HepG2 (cell line): ENCODE measurements around the gene ATE1. TPM values are rescaled to one million over a fixed set of nuclear protein-coding genes. Genes with fewer than 3 reads are reported as not detected.

Source experiments
- ATAC-seq: fragments of 200-7000 bp; cut with Tn5 transposase; 3 replicates; pipeline ENCODE4 v1.9.1; 2020; ENCODE audit warnings: mild to moderate bottlenecking, moderate library complexity
- BruUV-seq: library from RNA; stranded (reverse); fragments of 400-500 nt; replicated peaks from 2 replicates; lab custom pipeline; 2021; lab: Mats Ljungman, UMichigan
- CTCF ChIA-PET: fragments of 300-600 bp; formaldehyde crosslinking; extraction: SDS; loops from one replicate; lab custom pipeline; 2021; ENCODE audit warnings: low total read pairs, inconsistent platforms, low intra/inter-chr PET ratio; lab: Yijun Ruan, JAX
- POLR2A ChIA-PET: fragments of 350-600 bp; sonication (Branson Sonifier 250); formaldehyde crosslinking; loops from one replicate; lab custom pipeline; 2020; ENCODE audit warnings: antibody characterized with exemption, inconsistent platforms; lab: Yijun Ruan, JAX
- DNase-seq: peaks from one replicate; pipeline ENCODE4 v3.0.0-alpha.2; 2015; ENCODE audit warnings: low spot score
- FAIRE-seq: peaks from 3 replicates; lab custom pipeline; 2011; peaks lifted over from hg19 to GRCh38; lab: Jason Lieb, UNC
- H2AFZ ChIP-seq: one replicate; pipeline ENCODE4 v1.6.1; 2011; ENCODE audit warnings: low read length, inconsistent platforms
- H3K27ac ChIP-seq: fragments of 300-600 bp; 3 replicates; pipeline ENCODE4 v1.8.0; 2011; ENCODE audit warnings: mixed run types, mild to moderate bottlenecking, mixed read lengths, low read length, inconsistent platforms; ENCODE audit not compliant: insufficient read depth; ENCODE audit errors: extremely low read length
- H3K27me3 ChIP-seq, 2 experiments: fragments of 200-600 bp in 1 of 2; 2 replicates in 1 of 2; 3 replicates in 1 of 2; pipeline versions ENCODE4 v1.6.0 to v1.8.0; 2011; ENCODE audit warnings: low read length in 2 of 2, mild to moderate bottlenecking in 2 of 2, moderate library complexity in 2 of 2, inconsistent platforms in 1 of 2; ENCODE audit not compliant: insufficient read depth in 2 of 2, control insufficient read depth in 1 of 2
- H3K36me3 ChIP-seq, 2 experiments: fragments of 200-600 bp in 1 of 2; replicated peaks in 1 of 2; 2 replicates in 1 of 2; 3 replicates in 1 of 2; pipeline versions ENCODE4 v1.5.1 to v1.8.0; 2011; ENCODE audit warnings: low read length in 2 of 2, inconsistent platforms in 1 of 2; ENCODE audit not compliant: insufficient read depth in 2 of 2, control insufficient read depth in 1 of 2
- H3K4me1 ChIP-seq: 2 replicates; pipeline ENCODE4 v1.5.1; 2012; ENCODE audit warnings: low read length, inconsistent platforms; ENCODE audit not compliant: insufficient read depth
- H3K4me2 ChIP-seq: 2 replicates; pipeline ENCODE4 v1.6.0; 2011; ENCODE audit warnings: low read depth, low read length, inconsistent platforms
- H3K4me3 ChIP-seq, 3 experiments: fragments of 200-600 bp in 1 of 3; sonication (generic), shearing (Covaris generic) in 1 of 3; replicated peaks in 1 of 3; 2 replicates each; pipeline ENCODE4 v1.5.1; 2011 to 2016; ENCODE audit warnings: low read length in 3 of 3, inconsistent platforms in 2 of 3, low read depth in 2 of 3, mild to moderate bottlenecking in 2 of 3, control low read depth in 1 of 3, mixed read lengths in 1 of 3; ENCODE audit not compliant: insufficient read depth in 1 of 3
- H3K79me2 ChIP-seq: one replicate; pipeline ENCODE4 v1.6.1; 2011; ENCODE audit warnings: low read length, inconsistent platforms; ENCODE audit not compliant: insufficient read depth
- H3K9ac ChIP-seq: 2 replicates; pipeline ENCODE4 v1.6.0; 2011; ENCODE audit warnings: mild to moderate bottlenecking, low read depth, low read length, inconsistent platforms; ENCODE audit not compliant: insufficient read depth
- H3K9me3 ChIP-seq: 2 replicates; pipeline ENCODE4 v1.5.1; 2012; ENCODE audit warnings: mild to moderate bottlenecking, low read length
- H4K20me1 ChIP-seq: 2 replicates; pipeline ENCODE4 v1.6.0; 2011; ENCODE audit warnings: inconsistent platforms, mild to moderate bottlenecking, low read length, moderate library complexity; ENCODE audit not compliant: insufficient read depth
- HNF4A ChIP-seq: sonication (generic); formaldehyde crosslinking; IDR thresholded peaks from 2 replicates; pipeline ENCODE4 v1.4.0; 2020; ENCODE audit warnings: missing genetic modification reagents
- NAIF1 ChIP-seq: sonication (generic); formaldehyde crosslinking; IDR thresholded peaks from 2 replicates; pipeline ENCODE4 v1.5.0; 2020; ENCODE audit warnings: mild to moderate bottlenecking, missing genetic modification reagents, borderline replicate concordance
- NR2F6 ChIP-seq, 2 experiments: IDR thresholded peaks; 2 replicates each; pipeline ENCODE4 v1.6.1; 2016; ENCODE audit warnings: antibody characterized with exemption in 1 of 2, mild to moderate bottlenecking in 1 of 2
- RBM22 ChIP-seq: fragments of 200-400 bp; formaldehyde crosslinking; optimal IDR thresholded peaks from 2 replicates; pipeline ENCODE3; 2017; ENCODE audit warnings: mild to moderate bottlenecking, low read length, moderate library complexity
- SOX5 ChIP-seq: IDR thresholded peaks from 2 replicates; pipeline ENCODE4 v1.6.1; 2016; ENCODE audit warnings: borderline replicate concordance
- ZNF746 ChIP-seq: sonication (generic); formaldehyde crosslinking; IDR thresholded peaks from 2 replicates; pipeline ENCODE4 v1.8.0; 2022; ENCODE audit warnings: mild to moderate bottlenecking, missing genetic modification reagents
- ZNF776 ChIP-seq: sonication (generic); formaldehyde crosslinking; IDR thresholded peaks from 2 replicates; pipeline ENCODE4 v1.4.0; 2020; ENCODE audit warnings: mild to moderate bottlenecking, missing genetic modification reagents
- in situ Hi-C: cut with HindIII; loops from 2 replicates; pipeline ENCODE4 v1.10.0; 2017; ENCODE audit warnings: low pct_unique_long_range_greater_than_20kb; ENCODE audit not compliant: extremely low pct_ligation_motif_present
- intact Hi-C: fragments of 100-400 bp; cut with micrococcal nuclease; formaldehyde crosslinking; loops from one replicate; pipeline ENCODE4 v1.10.0; 2022; ENCODE audit not compliant: unreplicated experiment
- polyA plus RNA-seq, 8 experiments: library from polyadenylated mRNA; depleted of rRNA in 3 of 8; stranded (reverse) in 7 of 8; unstranded in 1 of 8; fragments of >200 nt; fragmentation: Illumina TruSeq in 4 of 8; extraction: Trizol in 4 of 8; gene quantifications; 2 replicates each; pipeline versions ENCODE4 v1.2.1 to v1.2.3, GENCODE V29; 2011 to 2016; ENCODE audit warnings: low read depth in 4 of 8, missing spikeins in 1 of 8, mixed read lengths in 1 of 8; ENCODE audit not compliant: insufficient read depth in 1 of 8
- total RNA-seq, 5 experiments: library from RNA; depleted of rRNA; stranded (reverse); fragments of >200 nt; fragmentation: Illumina TruSeq; extraction: Trizol; gene quantifications; 2 replicates each; pipeline ENCODE4 v1.2.3, GENCODE V29; 2016; ENCODE audit warnings: low read depth in 1 of 5
- TF ChIP-seq, protein P1 (sequence below): sonication (generic); formaldehyde crosslinking; IDR thresholded peaks from 2 replicates; pipeline ENCODE4 v1.4.0; 2020; ENCODE audit warnings: missing genetic modification reagents
- TF ChIP-seq, protein P2 (sequence below): sonication (generic); formaldehyde crosslinking; IDR thresholded peaks from 2 replicates; pipeline ENCODE4 v1.9.0; 2021; ENCODE audit warnings: missing genetic modification reagents, mild to moderate bottlenecking, borderline replicate concordance
- TF ChIP-seq, protein P3 (sequence below): sonication (generic); formaldehyde crosslinking; conservative IDR thresholded peaks from 2 replicates; pipeline ENCODE4 v1.4.0; 2020; ENCODE audit warnings: mild to moderate bottlenecking, missing genetic modification reagents, moderate library complexity
- TF ChIP-seq, protein P4 (sequence below): sonication (generic); formaldehyde crosslinking; IDR thresholded peaks from 2 replicates; pipeline ENCODE4 v1.4.0; 2020; ENCODE audit warnings: missing genetic modification reagents, borderline replicate concordance

ATE1 gene
- total and polyA plus RNA-seq, 2 of the 13 experiments (the other 11 are each of a cell fraction or from before 2014, with no cell fraction given) = 17.5 to 42.2 TPM

DNA sequence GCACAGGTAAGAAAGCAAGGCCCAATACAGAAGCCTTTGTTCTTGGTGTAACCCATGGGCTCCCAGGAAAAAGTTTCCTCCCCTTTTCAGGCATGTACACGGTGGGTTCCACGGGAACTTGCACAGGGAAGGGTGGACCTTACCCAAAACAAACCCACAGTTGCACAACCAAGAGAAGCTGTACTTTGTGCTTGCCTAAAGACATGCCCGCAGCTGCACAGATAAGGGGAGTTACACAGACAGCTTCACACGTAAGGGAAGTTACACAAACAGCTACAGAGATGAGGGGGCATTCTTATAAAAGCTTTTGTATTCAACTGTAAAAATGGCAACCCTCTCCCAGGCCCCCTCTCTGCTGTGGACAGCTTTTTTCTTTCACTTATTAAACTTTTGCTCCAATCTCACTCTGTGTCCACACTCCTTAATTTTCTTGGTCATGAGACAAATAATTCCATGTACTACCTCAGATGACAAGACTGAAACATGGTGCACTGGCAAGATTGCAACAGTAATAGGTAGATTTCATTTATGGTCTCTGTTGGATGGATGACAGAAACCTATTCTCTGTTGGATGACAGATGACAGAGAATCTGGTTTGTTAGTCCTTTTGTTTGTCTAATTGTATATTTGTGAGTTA lies 72.9 kb downstream of the ATE1 start (continued):
- peak; percentile 88 for TF ChIP-seq ZNF746 (CRISPR knock-in tag)
- no peak for TF ChIP-seq NAIF1 (CRISPR knock-in tag)
- TF ChIP-seq, protein P1, sequence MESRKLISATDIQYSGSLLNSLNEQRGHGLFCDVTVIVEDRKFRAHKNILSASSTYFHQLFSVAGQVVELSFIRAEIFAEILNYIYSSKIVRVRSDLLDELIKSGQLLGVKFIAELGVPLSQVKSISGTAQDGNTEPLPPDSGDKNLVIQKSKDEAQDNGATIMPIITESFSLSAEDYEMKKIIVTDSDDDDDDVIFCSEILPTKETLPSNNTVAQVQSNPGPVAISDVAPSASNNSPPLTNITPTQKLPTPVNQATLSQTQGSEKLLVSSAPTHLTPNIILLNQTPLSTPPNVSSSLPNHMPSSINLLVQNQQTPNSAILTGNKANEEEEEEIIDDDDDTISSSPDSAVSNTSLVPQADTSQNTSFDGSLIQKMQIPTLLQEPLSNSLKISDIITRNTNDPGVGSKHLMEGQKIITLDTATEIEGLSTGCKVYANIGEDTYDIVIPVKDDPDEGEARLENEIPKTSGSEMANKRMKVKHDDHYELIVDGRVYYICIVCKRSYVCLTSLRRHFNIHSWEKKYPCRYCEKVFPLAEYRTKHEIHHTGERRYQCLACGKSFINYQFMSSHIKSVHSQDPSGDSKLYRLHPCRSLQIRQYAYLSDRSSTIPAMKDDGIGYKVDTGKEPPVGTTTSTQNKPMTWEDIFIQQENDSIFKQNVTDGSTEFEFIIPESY (CRISPR knock-in tag) = peak; percentile 39; the same call in 1 of the 2 replicates
- TF ChIP-seq, protein P2, sequence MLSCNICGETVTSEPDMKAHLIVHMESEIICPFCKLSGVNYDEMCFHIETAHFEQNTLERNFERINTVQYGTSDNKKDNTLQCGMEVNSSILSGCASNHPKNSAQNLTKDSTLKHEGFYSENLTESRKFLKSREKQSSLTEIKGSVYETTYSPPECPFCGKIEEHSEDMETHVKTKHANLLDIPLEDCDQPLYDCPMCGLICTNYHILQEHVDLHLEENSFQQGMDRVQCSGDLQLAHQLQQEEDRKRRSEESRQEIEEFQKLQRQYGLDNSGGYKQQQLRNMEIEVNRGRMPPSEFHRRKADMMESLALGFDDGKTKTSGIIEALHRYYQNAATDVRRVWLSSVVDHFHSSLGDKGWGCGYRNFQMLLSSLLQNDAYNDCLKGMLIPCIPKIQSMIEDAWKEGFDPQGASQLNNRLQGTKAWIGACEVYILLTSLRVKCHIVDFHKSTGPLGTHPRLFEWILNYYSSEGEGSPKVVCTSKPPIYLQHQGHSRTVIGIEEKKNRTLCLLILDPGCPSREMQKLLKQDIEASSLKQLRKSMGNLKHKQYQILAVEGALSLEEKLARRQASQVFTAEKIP = no peak
- no peak for TF ChIP-seq ZNF776 (CRISPR knock-in tag)

DNA sequence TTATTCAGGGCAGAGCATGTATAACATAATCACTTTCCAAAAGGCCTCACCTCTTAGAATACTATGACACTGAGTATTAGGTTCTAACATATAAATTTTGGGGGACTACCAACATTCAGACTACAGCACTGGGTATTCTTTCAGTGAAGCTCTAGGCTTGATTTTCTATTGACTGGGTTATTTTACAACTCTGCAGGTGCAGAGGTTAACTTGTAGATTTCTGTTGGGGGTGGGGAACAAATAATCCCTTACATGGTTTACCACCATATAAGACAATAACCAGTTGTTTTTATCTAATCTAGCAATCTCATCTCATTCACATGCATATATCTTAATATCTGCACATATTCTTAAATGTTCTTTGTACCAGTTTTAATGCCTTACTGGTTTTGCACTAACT lies 73.9 kb downstream of the ATE1 start:
- Histone ChIP-seq H3K36me3 (peaks cover 2 to 19% of the 10 kb centered on the region in 2 experiments; a peak in 3 of 5 replicates), H3K79me2 (no peaks in the 10 kb centered on the region), H4K20me1 (no peaks in the 10 kb centered on the region), H3K27ac (peak overlapping the region; percentile 77), H2AFZ (no peak overlapping the region), H3K4me2 (peak overlapping the region; percentile 77), H3K9ac (no peak overlapping the region), H3K4me1 (peaks cover 39% of the 10 kb centered on the region), H3K27me3 (no peaks in the 10 kb centered on the region), H3K9me3 (no peaks in the 10 kb centered on the region), H3K4me3 (peak overlapping the region in 2 of 3 experiments; percentile 38 to 41; a peak in 2 of 6 replicates)
- DNase-seq (no peak), ATAC-seq (peak; percentile 25; the same call in 2 of the 3 replicates), FAIRE-seq (no peak)
- ChIA-PET CTCF (no interaction called here), POLR2A (interaction anchor here (1.1 to 1.9 kb wide), 4 partner anchors 12 to 811 kb away, joined by 4 to 10 read pairs (median 4); partner anchors contain the start of gene ATE1)
- in situ Hi-C loops = no loop called here
- intact Hi-C loops = no loop called here
- no TSS peak for BruUV-seq
- TF ChIP-seq SOX5 (CRISPR knock-in tag) (0 out of 2 replicates have a peak, but pooled peaks have one; percentile 11), NR2F6 (IDR thresholded peaks at IDR 0.05) (0 out of 2 replicates have a peak, but pooled peaks have one; percentile 46), NR2F6 (CRISPR knock-in tag; IDR thresholded peaks at IDR 0.05) (no peak), RBM22 (no peak), HNF4A (CRISPR knock-in tag) (peak; percentile 32; the same call in 1 of the 2 replicates)
- TF ChIP-seq, protein P3, sequence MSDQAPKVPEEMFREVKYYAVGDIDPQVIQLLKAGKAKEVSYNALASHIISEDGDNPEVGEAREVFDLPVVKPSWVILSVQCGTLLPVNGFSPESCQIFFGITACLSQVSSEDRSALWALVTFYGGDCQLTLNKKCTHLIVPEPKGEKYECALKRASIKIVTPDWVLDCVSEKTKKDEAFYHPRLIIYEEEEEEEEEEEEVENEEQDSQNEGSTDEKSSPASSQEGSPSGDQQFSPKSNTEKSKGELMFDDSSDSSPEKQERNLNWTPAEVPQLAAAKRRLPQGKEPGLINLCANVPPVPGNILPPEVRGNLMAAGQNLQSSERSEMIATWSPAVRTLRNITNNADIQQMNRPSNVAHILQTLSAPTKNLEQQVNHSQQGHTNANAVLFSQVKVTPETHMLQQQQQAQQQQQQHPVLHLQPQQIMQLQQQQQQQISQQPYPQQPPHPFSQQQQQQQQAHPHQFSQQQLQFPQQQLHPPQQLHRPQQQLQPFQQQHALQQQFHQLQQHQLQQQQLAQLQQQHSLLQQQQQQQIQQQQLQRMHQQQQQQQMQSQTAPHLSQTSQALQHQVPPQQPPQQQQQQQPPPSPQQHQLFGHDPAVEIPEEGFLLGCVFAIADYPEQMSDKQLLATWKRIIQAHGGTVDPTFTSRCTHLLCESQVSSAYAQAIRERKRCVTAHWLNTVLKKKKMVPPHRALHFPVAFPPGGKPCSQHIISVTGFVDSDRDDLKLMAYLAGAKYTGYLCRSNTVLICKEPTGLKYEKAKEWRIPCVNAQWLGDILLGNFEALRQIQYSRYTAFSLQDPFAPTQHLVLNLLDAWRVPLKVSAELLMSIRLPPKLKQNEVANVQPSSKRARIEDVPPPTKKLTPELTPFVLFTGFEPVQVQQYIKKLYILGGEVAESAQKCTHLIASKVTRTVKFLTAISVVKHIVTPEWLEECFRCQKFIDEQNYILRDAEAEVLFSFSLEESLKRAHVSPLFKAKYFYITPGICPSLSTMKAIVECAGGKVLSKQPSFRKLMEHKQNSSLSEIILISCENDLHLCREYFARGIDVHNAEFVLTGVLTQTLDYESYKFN (CRISPR knock-in tag) = 0 out of 2 replicates have a peak, but pooled peaks have one; percentile 12
- TF ChIP-seq, protein P4, sequence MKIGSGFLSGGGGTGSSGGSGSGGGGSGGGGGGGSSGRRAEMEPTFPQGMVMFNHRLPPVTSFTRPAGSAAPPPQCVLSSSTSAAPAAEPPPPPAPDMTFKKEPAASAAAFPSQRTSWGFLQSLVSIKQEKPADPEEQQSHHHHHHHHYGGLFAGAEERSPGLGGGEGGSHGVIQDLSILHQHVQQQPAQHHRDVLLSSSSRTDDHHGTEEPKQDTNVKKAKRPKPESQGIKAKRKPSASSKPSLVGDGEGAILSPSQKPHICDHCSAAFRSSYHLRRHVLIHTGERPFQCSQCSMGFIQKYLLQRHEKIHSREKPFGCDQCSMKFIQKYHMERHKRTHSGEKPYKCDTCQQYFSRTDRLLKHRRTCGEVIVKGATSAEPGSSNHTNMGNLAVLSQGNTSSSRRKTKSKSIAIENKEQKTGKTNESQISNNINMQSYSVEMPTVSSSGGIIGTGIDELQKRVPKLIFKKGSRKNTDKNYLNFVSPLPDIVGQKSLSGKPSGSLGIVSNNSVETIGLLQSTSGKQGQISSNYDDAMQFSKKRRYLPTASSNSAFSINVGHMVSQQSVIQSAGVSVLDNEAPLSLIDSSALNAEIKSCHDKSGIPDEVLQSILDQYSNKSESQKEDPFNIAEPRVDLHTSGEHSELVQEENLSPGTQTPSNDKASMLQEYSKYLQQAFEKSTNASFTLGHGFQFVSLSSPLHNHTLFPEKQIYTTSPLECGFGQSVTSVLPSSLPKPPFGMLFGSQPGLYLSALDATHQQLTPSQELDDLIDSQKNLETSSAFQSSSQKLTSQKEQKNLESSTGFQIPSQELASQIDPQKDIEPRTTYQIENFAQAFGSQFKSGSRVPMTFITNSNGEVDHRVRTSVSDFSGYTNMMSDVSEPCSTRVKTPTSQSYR (CRISPR knock-in tag) = 0 out of 2 replicates have a peak, but pooled peaks have one; percentile 46
